Neuronal stem cell (in vitro differentiated cells): ENCODE data around the gene TNRC18.

ENCODE experiments used
- DNase-seq: peaks from one replicate; pipeline ENCODE4 v3.0.0-alpha.2; 2013; ENCODE audit warnings: low spot score
- H2AFZ ChIP-seq: one replicate; pipeline ENCODE4 v1.6.1; 2013; ENCODE audit warnings: mild to moderate bottlenecking, low read length, inconsistent platforms
- H2AK5ac ChIP-seq: 2 replicates; pipeline ENCODE4 v1.6.1; 2013; ENCODE audit warnings: low read depth, mild to moderate bottlenecking, inconsistent platforms, low read length, moderate library complexity, mixed read lengths
- H2BK120ac ChIP-seq: 2 replicates; pipeline ENCODE4 v1.6.1; 2013; ENCODE audit warnings: low read depth, mild to moderate bottlenecking, inconsistent platforms, low read length, moderate library complexity, mixed read lengths
- H2BK12ac ChIP-seq: one replicate; pipeline ENCODE4 v1.6.1; 2013; ENCODE audit warnings: low read length, inconsistent platforms
- H2BK15ac ChIP-seq: 2 replicates; pipeline ENCODE4 v1.6.1; 2013; ENCODE audit warnings: mild to moderate bottlenecking, low read length, inconsistent platforms, mixed read lengths
- H2BK5ac ChIP-seq: one replicate; pipeline ENCODE4 v1.6.1; 2013; ENCODE audit warnings: inconsistent platforms, mild to moderate bottlenecking, low read length, moderate library complexity
- H3K14ac ChIP-seq: one replicate; pipeline ENCODE4 v1.6.1; 2013; ENCODE audit warnings: low read length, inconsistent platforms
- H3K18ac ChIP-seq: 2 replicates; pipeline ENCODE4 v1.6.1; 2013; ENCODE audit warnings: low read length, inconsistent platforms
- H3K23ac ChIP-seq: 2 replicates; pipeline ENCODE4 v1.6.1; 2013; ENCODE audit warnings: low read depth, mild to moderate bottlenecking, mixed read lengths, low read length, inconsistent platforms; ENCODE audit not compliant: poor library complexity
- H3K27ac ChIP-seq: replicated peaks from 3 replicates; pipeline ENCODE4 v1.5.1; 2013; ENCODE audit warnings: low read length, inconsistent platforms
- H3K27me3 ChIP-seq, 3 experiments: 2 replicates each; pipeline ENCODE4 v1.6.1; 2013; ENCODE audit warnings: low read length in 3 of 3, mild to moderate bottlenecking in 2 of 3, inconsistent platforms in 1 of 3, low read depth in 1 of 3, mixed read lengths in 1 of 3, moderate library complexity in 1 of 3; ENCODE audit not compliant: control insufficient read depth in 3 of 3, insufficient read depth in 3 of 3
- H3K36me3 ChIP-seq, 2 donors: replicated peaks in 1 of 2; 2 replicates each; pipeline ENCODE4 v1.6.1; 2013; ENCODE audit warnings: low read length in 2 of 2; ENCODE audit not compliant: control insufficient read depth in 2 of 2, insufficient read depth in 2 of 2
- H3K4ac ChIP-seq: 2 replicates; pipeline ENCODE4 v1.6.1; 2013; ENCODE audit warnings: inconsistent platforms, mild to moderate bottlenecking, low read length, moderate library complexity
- H3K4me1 ChIP-seq, 2 donors: 1 replicate in 1 of 2; 2 replicates in 1 of 2; pipeline ENCODE4 v1.6.1; 2013; ENCODE audit warnings: low read length in 2 of 2, low read depth in 1 of 2; ENCODE audit not compliant: control insufficient read depth in 2 of 2, insufficient read depth in 1 of 2
- H3K4me2 ChIP-seq: one replicate; pipeline ENCODE4 v1.6.1; 2013; ENCODE audit warnings: mild to moderate bottlenecking, low read length, inconsistent platforms; ENCODE audit not compliant: insufficient read depth, poor library complexity, severe bottlenecking
- H3K4me3 ChIP-seq, 2 donors: 2 replicates each; pipeline ENCODE4 v1.5.1; 2013; ENCODE audit warnings: low read length in 2 of 2, mild to moderate bottlenecking in 2 of 2, inconsistent platforms in 1 of 2, moderate library complexity in 1 of 2
- H3K79me1 ChIP-seq: one replicate; pipeline ENCODE4 v1.6.1; 2013; ENCODE audit warnings: low read depth, mild to moderate bottlenecking, inconsistent platforms, low read length, moderate library complexity
- H3K9ac ChIP-seq: one replicate; pipeline ENCODE4 v1.6.1; 2013; ENCODE audit warnings: mild to moderate bottlenecking, low read depth, low read length, inconsistent platforms; ENCODE audit not compliant: poor library complexity
- H3K9me3 ChIP-seq, 2 donors: replicated peaks in 1 of 2; 2 replicates each; pipeline versions ENCODE3 to v1.6.1; 2013; ENCODE audit warnings: low read length in 2 of 2, mild to moderate bottlenecking in 2 of 2, inconsistent platforms in 1 of 2, low read depth in 1 of 2, mixed read lengths in 1 of 2, moderate library complexity in 1 of 2; ENCODE audit not compliant: control insufficient read depth in 2 of 2, insufficient read depth in 1 of 2
- H4K8ac ChIP-seq: one replicate; pipeline ENCODE4 v1.6.1; 2013; ENCODE audit warnings: low read depth, mild to moderate bottlenecking, inconsistent platforms, low read length, moderate library complexity
- H4K91ac ChIP-seq: one replicate; pipeline ENCODE4 v1.6.1; 2013; ENCODE audit warnings: low read length, low read depth, mild to moderate bottlenecking, inconsistent platforms; ENCODE audit not compliant: poor library complexity
- WGBS, 2 donors: extraction: QIAGEN DNeasy Blood & Tissue Kit; methylation state at CpG; one replicate each; pipeline ENCODE4 v1.1.7; 2013; ENCODE audit warnings: missing lambda C conversion rate in 2 of 2, mixed read lengths in 1 of 2; ENCODE audit not compliant: insufficient read length in 2 of 2, insufficient replicate concordance in 1 of 2; ENCODE audit errors: extremely low coverage in 2 of 2; 5-methylcytosine and 5-hydroxymethylcytosine counted together

The TNRC18 gene

GRCh38 chr7:5420881-5421713 lies 2.5 kb downstream of the TNRC18 start:
- Histone ChIP-seq H3K23ac (peak overlapping the region; percentile 91), H2AK5ac (peak overlapping the region; percentile 98), H3K79me1 (peaks cover 15% of the 10 kb centered on the region), H3K4me1 (peaks cover 14 to 19% of the 10 kb centered on the region in 2 donors), H2BK12ac (peak overlapping the region; percentile 63), H2BK120ac (peak overlapping the region; percentile 1), H3K4me2 (peak overlapping the region; percentile 96), H3K9ac (peak overlapping the region; percentile 97), H3K9me3 (no peaks in the 10 kb centered on the region), H3K36me3 (peaks cover 2 to 48% of the 10 kb centered on the region in 2 donors), H3K4ac (peak overlapping the region; percentile 76), H3K4me3 (peak overlapping the region; percentile 79 to 94), H3K27ac (no peak overlapping the region), H2BK5ac (peak overlapping the region; percentile 99), H2AFZ (no peak overlapping the region), H3K14ac (peak overlapping the region; percentile 96), H4K91ac (no peak overlapping the region), H3K27me3 (peaks cover 0 to 2% (median 0%) of the 10 kb centered on the region in 3 experiments), H4K8ac (no peak overlapping the region), H2BK15ac (peak overlapping the region; percentile 94), H3K18ac (peak overlapping the region; percentile 99)
- DNase-seq = no peak
- WGBS, 2 donors = no CpG with 5 or more reads among the region's 93 CpGs

GRCh38 chr7:5420067-5420880 lies 3.4 kb downstream of the TNRC18 start:
- no peak for DNase-seq
- peak overlapping the region; percentile 91 for H3K23ac ChIP-seq
- H3K27ac ChIP-seq = peak overlapping the region; percentile 72
- peak overlapping the region; percentile 96 for H3K14ac ChIP-seq
- H3K4ac ChIP-seq = peak overlapping the region; percentile 76
- H3K4me1 ChIP-seq = peaks cover 14 to 19% of the 10 kb centered on the region in 2 donors
- H3K4me2 ChIP-seq = peak overlapping the region; percentile 96
- H2BK12ac ChIP-seq = peak overlapping the region; percentile 63
- peak overlapping the region; percentile 79 to 94 for H3K4me3 ChIP-seq
- WGBS, 2 donors = no CpG with 5 or more reads among the region's 85 CpGs
- H4K8ac ChIP-seq = peak overlapping the region; percentile 82
- H3K36me3 ChIP-seq = peaks cover 2 to 51% of the 10 kb centered on the region in 2 donors
- no peaks in the 10 kb centered on the region for H3K9me3 ChIP-seq
- peak overlapping the region; percentile 97 for H3K9ac ChIP-seq
- peak overlapping the region; percentile 94 for H2BK15ac ChIP-seq
- H2BK120ac ChIP-seq = peak overlapping the region; percentile 97
- peaks cover 0 to 2% (median 0%) of the 10 kb centered on the region in 3 experiments for H3K27me3 ChIP-seq
- H4K91ac ChIP-seq = no peak overlapping the region
- peaks cover 15% of the 10 kb centered on the region for H3K79me1 ChIP-seq
- H2BK5ac ChIP-seq = peak overlapping the region; percentile 99
- peak overlapping the region; percentile 98 for H2AK5ac ChIP-seq
- peak overlapping the region; percentile 99 for H3K18ac ChIP-seq
- no peak overlapping the region for H2AFZ ChIP-seq

GRCh38 chr7:5419539-5420066 lies 4.0 kb downstream of the TNRC18 start:
- H3K27ac ChIP-seq = peak overlapping the region; percentile 79
- H3K27me3 ChIP-seq = peaks cover 0 to 2% (median 0%) of the 10 kb centered on the region in 3 experiments
- WGBS, 2 donors = no CpG with 5 or more reads among the region's 40 CpGs
- H2AK5ac ChIP-seq = peak overlapping the region; percentile 98
- no peak overlapping the region for H2AFZ ChIP-seq
- peak overlapping the region; percentile 41 for H2BK12ac ChIP-seq
- peak overlapping the region; percentile 98 for H2BK120ac ChIP-seq
- H2BK5ac ChIP-seq = peak overlapping the region; percentile 99
- H3K79me1 ChIP-seq = peaks cover 12% of the 10 kb centered on the region
- peak overlapping the region; percentile 79 to 94 for H3K4me3 ChIP-seq
- peak overlapping the region; percentile 94 for H3K9ac ChIP-seq
- peak; percentile 73 for DNase-seq
- peaks cover 2 to 57% of the 10 kb centered on the region in 2 donors for H3K36me3 ChIP-seq
- peak overlapping the region; percentile 92 for H2BK15ac ChIP-seq
- peak overlapping the region; percentile 99 for H3K18ac ChIP-seq
- no peaks in the 10 kb centered on the region for H3K9me3 ChIP-seq
- peak overlapping the region; percentile 96 for H3K4me2 ChIP-seq
- peak overlapping the region; percentile 99 for H3K4ac ChIP-seq
- H4K91ac ChIP-seq = peak overlapping the region; percentile 79
- H3K23ac ChIP-seq = peak overlapping the region; percentile 80
- H3K4me1 ChIP-seq = peaks cover 14 to 24% of the 10 kb centered on the region in 2 donors
- peak overlapping the region; percentile 28 for H3K14ac ChIP-seq
- H4K8ac ChIP-seq = no peak overlapping the region
